Tibial nerve (tissue), 4 donors: Measurements from ENCODE around the gene SLX9.

ENCODE experiments used
- CTCF ChIP-seq, 5 experiments: fragments of 200-600 bp in 3 of 5; fragments of 450-650 bp in 2 of 5; sonication (generic) in 3 of 5; IDR thresholded peaks; one replicate each; pipeline ENCODE4 v1.5.1; 2016 to 2019; ENCODE audit warnings: antibody characterized with exemption in 5 of 5, mild to moderate bottlenecking in 3 of 5, moderate library complexity in 2 of 5
- EP300 ChIP-seq, 2 donors: sonication (generic); formaldehyde crosslinking; IDR thresholded peaks; one replicate each; pipeline ENCODE4 v1.6.1; 2017; ENCODE audit warnings: antibody characterized with exemption in 2 of 2, mild to moderate bottlenecking in 1 of 2

- no peak for TF ChIP-seq CTCF (IDR thresholded peaks at IDR 0.05)
- no peak for TF ChIP-seq EP300 (IDR thresholded peaks at IDR 0.05)
These were observed 75.1 kb downstream of the SLX9 start for GRCh38 chr21:45014747-45015468.
